SK-N-MC (cell line): ENCODE measurements around the gene PAN3.

ENCODE experiments used
- EZH2 ChIP-seq: fragments of 200-600 bp; sonication (generic); IDR thresholded peaks from one replicate; pipeline ENCODE4 v1.6.1; 2017; ENCODE audit warnings: antibody characterized with exemption
- POLR2AphosphoS5 ChIP-seq: IDR thresholded peaks from 2 replicates; pipeline ENCODE4 v1.6.1; 2012; ENCODE audit warnings: mild to moderate bottlenecking, low read depth, low read length, borderline replicate concordance

DNA sequence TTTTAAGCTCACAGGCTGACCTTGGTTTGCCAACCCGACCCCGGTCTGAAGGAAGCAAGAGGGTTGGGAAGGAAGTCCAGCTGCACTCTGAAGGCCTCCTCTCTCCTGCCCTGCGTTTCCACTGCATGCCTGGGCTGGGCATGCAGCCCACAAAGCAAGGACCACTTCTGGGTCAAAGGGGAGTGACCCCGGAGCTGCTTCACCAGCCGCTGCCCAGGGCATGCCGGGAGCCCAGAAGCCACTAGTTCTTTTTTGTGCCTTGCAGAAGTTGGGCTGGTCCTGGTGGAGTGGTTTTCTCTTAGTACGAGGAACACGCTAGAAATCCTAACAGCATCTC lies 189.9 kb downstream of the PAN3 start:
- TF ChIP-seq EZH2 (no peak), POLR2AphosphoS5 (no peak)
